Measurements from ENCODE around the gene DHODH.
"Not testable (repeated sequence)": the region's sequence is repeated elsewhere in the genome, so short reads cannot be mapped to it uniquely, and the experiment has no call there.

DHODH gene

DNA sequence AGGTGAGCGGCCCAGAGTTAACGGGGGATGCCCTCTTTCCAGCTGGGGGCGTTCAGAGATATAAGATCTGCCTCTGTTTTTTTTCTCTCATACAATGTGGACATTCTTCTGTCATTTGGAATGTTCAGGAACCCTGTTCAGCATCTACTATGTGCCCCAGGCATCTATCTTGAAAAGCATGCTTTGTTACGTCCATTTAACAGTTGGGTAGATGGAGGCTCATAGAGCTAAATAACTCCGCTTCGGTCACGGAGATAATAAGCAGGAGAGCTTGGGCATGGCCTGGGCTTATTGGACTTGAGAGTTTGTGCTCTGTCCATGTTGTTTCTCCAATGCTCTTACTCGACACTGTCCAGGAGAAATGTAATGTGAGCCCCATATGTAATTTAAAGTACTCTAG, 6.1 kb downstream of the DHODH start:
- FAIRE-seq: no peak

DNA sequence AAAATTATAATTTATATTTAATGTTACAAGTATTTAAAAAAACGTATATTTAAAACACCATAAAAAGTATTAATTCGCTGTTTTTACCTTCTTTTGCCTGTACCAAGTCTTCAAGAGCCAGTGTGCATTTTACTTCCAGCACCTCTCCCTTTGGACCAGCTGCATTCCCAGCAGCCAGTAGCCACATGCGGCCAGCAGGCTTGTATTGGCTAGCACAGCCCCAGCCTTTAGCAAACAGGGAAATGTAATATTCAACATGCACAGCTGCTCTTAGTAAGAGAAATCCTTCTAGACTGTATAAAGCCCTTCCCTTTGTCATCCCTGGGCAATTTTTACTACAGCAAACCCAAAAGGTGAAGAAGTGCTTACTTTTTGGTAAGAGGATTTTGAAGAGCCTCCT, 6.6 kb downstream of the DHODH start:
- FAIRE-seq: no peak

DNA sequence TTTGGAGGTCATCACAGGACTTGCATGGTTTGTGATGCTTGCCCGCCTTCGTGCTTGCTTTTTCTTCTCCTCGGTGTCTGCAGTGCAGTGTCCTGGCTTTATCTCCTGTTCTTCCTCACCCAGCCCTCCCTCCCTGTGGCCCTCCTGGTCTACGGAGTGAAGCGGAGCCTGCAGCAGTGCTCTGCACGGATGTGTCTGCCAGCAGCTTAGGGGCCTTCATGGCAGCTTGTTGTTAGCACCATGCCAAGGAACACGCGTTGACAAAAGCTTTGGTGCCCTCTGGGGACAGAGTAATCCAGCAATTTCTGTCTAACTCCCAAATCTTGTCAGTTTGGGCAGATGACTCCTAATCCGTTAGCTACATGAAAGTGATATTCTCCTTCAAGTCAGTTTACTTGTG, 9.9 kb downstream of the DHODH start:
- FAIRE-seq: no peak

DNA sequence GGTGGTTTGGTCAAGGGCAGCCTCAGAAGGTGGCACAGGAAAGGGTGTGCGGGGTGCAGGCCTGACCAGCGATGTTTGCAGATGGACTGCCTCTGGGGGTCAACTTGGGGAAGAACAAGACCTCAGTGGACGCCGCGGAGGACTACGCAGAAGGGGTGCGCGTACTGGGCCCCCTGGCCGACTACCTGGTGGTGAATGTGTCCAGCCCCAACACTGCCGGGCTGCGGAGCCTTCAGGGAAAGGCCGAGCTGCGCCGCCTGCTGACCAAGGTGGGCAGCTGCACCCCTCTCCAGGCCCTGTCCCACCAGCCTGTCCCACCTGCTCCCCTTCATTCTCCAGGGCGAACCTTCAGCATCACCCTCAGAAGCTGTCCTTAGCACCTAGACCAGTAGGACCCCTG, 12.5 kb downstream of the DHODH start:
- no peak for FAIRE-seq

DNA sequence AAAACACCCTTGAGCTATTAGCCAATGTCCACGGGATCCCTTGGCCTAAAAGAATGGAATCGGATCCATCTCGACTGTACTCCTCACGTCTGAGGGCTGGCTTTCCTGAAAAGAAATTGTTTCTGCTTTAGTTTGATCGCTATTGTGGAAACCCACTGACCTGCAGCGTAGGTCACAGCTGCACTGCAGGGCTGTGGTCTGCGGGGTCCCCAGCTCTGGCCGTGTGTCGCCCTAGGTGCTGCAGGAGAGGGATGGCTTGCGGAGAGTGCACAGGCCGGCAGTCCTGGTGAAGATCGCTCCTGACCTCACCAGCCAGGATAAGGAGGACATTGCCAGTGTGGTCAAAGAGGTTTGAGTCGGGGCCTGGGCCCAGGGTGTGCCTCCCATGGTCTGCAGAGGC, 13.6 kb downstream of the DHODH start:
- FAIRE-seq: no peak

DNA sequence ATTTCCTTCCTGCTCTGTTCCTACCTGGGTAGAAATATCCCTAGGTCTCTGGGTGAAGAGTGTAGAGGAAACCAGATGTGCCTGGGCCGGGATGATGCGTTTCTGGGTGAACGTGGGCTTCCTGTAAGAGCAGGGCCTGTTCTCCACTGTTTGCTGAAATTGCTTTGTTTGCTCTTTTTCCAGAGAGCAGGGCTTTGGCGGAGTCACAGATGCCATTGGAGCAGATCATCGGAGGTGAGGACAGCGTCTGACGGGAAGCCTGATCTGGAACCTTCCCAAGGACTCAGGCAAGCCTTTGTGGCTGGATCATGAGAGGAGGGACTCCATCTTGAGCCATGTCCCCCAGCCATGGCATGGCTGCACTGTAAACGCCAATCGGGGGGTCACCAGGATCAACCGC, 15.4 kb downstream of the DHODH start:
- no peak for FAIRE-seq

DNA sequence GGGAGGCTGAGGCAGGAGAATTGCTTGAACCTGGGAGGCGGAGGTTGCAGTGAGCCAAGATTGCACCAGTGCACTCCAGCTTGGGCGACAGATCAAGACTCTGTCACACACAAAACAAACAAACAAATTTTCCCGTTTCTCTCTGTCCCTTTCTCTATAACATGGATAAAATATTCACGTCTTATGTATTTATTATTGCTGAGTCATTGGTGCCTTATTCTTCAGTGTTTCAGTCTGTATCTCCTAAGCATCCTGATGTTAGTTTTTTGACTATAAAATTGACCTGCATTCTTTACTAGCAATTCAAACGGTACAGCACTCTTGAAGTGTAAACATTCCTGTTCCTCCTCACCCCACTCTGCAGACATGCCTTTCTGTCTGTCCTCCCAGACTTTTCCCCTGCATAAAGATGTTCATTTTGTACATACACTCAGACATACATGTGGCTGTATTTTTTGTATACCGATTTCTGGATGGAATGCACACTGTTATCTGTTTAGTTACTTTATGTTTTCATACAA, 16.4 kb downstream of the DHODH start:
- FAIRE-seq: no peak

DNA sequence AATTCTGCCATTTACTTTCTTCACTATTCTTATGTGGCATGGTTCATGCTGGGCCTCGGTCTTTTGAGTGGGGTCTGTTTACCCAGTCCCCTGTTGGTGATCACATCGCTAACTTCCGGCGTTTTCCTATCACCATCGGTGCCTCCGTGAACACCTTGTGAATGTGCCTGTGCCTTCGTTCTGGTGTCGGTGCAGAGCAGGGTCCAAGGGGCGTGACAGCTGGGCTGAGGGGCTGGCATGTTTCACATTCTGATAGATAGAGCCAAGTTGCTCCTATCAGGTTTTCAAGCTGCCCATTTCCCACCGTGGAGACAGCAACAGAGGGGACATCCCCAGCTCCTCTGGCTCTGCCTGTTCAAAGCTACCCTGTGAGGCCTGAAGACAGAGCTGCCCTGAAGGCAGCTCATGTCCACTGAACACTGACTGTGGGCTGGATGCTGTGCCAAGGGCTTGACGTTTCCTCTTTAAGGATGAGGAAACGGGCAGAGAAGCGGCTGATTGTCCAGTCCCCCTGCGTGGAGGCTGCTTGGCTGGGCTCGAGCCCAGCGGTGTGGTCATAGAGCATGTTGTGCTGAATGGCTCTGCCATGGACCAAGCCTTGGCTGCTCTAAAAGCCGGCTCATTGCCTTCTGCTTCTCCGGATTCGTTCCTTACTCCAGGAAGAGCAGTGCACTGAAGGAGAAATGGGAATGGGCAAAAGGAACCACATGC, 17.0 kb downstream of the DHODH start:
- no peak for FAIRE-seq

DNA sequence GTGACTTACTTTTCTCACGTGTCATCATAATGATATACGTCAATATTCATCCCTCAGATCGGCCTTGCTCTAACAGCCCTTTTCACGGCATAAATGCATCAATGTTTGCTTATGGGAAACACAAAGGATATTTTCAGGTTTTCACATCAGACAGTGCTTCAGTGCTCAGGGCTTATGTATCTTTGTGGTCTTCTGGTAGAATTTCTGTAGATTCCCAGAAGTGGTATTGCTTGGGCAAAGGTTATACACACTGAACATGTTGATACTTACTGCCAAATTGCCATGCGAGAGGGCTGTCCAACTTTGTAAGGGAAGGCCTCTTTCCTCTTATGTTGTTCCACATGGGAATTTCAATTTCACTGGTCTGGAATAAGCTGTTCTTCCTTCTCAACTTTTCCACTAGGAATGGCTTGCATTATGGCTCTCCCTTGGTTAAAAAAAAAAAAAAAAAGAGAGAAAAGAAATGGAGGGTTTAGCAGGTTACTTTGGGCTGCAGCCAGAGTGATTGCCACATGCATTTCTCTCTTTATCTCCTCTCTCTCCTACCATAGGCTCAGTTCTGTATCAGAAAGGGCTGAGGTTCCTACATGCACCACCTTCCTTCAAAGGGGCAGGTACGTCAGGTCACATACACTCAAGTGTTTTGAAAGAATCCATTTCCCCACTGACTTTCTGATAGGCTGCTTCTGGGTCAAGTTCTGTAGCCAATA, 19.3 kb downstream of the DHODH start:
- no peak for FAIRE-seq

DNA sequence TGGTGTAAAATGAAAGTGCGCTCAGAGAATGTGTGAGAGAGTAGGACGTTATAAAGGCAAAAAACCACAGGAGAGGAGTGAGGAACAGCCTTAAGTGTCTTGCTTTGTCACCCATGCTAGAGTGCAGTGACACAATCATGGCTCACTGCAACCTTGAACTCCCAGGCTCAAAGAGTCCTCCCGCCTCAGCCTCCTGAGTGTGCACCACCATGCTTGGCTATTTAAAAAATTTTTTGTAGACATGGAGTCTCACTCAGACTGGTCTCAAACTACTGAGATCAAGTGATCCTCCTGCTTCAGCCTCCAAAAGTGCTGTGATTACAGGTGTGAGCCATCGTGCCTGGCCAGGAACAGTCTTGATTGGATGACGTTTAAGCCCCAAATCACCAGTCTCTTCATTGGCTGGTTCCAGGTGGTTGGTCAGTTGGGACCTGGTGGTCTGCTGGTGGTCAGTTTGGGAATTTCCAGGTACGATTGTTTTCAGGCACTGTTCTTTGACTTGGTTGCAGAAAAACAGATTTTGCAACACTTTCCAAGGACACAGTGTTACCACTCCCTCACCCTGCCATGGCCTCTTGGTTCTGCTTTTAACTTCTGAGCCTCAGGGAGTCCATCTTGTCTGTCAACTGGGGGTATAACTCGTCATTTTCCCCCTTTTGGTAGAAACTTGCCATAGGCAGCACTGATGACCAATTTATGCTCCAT, 21.2 kb downstream of the DHODH start:
- FAIRE-seq: no peak

DNA sequence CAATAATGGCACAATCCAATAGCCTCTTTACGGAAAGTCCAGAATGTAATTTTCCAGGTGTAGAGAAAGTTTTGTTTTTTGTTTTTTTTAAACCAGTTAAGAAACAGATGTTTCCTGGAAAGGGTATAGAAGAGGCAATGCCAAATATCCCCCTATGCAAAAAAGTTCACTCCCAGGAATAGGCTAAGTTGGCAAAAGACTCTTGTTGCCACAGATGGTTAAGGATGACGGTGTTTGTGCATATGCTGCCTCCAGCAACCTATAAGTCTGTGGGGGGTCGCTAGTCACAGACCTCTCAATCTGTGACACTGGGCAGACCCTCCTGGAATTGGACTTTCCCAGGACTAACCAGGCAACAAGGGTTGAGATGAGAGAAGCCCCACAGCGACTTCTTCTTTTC, 24.9 kb downstream of the DHODH start:
- FAIRE-seq: no peak

DNA sequence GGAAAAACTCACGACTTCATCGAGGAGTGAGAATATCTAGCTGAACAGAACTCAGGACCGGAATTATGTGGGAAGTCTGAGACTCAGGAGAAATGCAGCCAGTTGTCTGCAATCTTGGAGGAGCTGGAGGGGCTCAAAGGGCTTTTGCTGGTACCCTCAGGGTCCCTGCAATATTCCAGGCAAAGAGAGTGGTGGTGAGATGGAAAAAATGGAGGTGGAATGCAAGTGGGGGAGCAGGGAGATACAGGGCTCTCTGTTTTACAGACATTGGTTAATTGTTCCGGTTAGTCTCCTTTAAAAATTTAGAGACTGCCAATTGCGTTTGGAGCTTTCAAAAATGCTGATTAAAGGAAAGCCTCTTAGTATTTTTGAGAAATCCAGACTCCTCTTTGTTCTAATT, 27.6 kb downstream of the DHODH start:
- no peak for FAIRE-seq

DNA sequence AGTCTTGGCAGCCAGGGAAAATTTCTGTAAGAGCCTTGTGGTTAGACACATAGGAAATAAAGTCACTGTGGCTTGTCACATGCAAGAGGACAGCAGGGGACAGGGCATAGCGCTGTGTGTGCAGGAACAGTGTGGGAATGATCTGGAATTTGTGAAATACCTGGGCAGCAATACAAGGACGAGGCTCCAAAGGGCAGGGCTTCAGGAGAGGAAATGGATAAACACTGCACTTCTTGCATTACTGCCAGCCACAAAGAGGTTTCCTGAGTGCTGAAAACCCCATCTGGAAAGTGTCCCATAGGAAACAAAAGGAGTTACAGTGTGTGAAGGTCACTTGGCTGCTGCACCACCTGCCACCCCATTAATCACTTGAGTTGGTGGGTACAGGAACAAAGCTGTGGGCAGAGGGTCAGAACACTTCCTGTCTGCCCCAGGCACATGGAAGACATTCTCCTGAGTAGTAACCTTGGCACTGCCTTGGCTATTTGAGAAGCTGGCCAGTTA, 33.7 kb downstream of the DHODH start:
- FAIRE-seq: no peak

DNA sequence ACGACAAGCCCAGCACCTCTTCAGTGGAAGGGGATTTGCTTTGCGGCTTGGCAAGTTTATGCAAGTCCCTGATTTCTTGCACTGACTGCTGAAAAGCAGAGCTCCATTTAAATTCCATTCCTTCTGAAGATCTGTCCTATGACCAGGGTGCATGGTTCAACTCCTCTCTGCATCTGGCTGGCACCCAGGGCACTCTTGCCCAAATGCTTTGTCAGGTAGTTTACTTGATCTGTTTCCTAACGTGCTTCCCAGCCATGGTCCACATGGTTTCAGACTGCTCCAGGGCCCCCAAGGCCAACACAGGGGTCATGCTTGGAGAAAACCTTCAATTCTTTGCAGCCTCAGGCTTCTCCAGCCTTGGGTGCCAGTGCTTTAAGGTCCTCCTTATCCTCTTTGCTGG, 34.5 kb downstream of the DHODH start:
- FAIRE-seq: no peak

DNA sequence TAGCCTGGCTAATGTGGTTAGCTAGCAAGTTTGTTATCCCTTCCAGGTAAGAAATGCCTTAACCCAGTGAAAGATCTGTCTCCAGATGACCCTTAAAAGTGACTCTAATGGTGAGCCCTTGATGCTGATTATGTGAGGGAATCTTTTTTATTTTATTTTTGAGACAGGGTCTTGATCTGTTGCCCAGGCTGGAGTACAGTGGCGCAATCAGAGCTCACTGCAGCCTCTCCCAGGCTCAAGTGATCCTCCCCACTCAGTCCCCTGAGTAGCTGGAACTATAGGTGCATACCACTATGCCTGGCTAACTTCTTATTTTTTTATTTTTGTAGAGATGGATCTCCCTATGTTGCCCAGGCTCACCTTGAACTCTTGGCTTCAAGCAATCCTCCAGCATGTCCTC, 35.0 kb downstream of the DHODH start:
- no peak for FAIRE-seq

DNA sequence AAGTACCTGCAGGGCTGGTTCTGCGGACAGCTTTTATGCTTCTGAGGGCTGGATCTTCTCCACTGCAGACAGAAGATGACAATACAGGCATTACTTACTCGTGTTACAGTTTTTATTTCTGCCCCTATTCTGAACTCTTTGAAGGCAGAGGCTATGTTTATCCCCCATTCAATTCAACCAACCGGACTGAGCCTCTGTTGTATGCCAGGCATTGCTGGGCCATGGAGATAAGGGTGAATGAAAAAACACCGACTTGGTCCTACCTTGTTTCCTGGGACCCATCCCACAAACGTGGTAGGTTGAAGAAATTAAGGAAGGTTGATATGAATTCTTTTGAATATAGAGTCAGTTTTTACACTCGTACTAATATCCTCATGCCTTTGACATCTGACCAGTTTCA, 35.8 kb downstream of the DHODH start:
- no peak for FAIRE-seq

DNA sequence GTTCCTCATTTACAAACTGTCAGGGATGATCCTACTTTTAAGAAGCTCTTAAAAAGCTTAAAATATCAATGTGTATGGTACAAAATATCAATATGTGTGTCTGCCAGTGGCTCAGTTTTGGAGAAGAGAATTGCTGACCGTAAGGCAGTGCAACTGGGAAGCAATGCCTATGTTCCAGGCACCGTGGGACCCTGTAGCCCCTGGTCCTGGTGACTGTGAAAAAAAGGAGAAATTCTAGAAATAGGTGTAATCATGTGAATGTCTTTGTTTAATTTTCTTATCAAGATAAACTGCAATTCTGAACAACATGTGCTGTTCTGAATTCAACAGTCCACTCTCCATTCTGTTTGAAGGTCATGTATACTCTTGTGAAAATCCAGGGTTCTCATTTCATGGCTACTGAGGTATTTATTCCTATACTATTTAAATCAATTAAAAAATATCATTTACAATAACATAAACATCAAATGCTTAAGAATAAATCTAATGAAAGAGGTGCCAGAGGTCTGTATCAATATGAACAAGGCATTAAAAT, 36.3 kb downstream of the DHODH start:
- FAIRE-seq: no peak

DNA sequence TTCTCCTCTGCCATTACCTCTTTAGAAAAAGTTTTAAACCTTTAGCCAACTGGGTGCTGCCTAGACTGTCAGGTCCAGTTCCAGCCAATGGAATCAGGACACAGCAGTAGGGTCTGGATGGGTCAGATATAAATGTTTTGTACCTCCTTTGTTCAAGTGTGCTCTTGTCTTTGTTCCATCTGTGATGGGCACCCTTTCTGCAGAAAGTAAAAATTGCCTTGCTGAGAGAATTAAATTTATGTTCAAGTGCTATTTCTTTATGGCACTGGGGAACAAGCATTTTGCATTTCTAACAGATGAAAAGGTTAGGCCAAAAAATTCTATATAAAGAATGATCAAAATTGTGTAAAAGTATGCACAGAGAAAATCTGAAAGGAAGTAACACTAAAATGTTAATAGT, 40.6 kb downstream of the DHODH start:
- FAIRE-seq: no peak

DNA sequence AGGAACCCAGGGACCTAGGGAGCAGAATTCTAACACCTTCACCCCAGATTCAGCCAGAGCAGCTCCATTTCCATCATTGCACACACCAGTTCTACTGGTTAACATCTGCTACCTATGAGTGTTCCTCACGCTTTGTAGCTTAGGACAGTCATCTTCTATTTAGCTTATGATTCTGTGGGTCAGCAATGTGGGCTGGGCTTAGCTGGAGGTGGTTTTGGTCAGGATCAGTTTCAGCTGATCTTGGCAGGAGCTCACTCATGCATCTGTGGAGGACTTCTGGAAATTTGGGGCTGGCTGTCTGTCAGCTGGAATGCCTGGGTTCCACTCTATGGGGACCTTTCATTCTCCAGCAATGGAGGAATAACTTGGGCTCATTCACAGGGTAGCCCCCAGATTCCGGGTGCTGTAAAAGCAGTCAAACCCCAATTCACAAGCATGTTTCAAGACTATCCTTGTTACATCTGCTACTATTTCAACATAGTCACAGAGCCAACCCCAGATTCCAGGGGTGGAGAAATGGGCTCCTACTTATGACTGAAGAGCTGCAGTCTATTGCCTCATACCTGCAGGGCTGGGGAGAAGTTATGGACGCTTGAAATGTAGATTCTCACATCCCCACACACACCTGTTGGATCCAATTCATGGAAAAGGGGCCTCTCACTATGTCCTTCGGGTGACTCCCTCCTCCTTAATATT, 42.4 kb downstream of the DHODH start:
- no peak for FAIRE-seq

DNA sequence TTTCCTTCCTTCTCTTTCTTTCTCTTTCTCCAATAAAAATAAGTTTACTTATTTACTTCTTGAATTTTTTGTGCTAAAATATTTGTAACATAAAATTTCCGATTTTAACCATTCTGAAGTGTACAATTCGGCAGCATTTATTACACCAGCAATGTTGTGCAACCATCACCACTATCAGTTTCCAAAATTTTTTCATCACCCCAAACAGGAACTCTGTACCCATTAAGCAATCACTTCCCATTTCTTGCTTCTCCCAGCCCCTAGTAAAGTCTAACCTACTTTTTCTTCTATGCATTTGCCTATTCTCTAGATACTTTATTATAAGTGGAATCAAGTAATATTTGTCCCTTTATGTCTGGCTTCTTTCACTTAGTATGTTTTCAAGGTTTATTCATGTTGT, 43.3 kb downstream of the DHODH start:
- FAIRE-seq: no peak

DNA sequence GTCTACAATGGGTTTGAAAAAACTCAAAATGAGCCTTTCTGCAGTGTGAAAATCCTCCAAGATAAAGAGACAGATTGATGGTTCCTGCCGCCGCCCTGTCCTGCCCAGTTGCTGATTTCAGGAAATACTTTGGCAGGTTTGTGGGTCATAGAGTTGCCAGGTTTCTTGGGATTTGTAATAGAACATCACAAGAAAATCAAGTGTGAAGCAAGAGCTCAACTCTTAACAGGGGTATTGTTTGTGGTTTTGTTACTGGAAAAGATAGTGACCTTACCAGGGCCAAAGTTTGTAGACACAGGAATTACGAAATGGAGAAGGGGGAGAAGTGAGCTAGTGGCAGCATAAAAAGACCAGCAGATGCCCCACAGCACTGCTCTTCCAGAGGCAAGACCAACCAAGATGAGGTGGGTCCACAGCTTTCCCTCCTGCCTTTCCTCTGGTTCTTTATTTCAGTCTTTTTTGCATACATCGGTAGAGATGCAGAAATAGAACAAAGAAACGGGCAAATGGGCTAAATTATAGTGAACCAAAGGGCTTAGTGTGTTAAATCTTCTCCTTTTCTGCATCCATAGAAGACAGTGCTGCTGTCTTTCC, 45.8 kb downstream of the DHODH start, which contains the start of gene HP:
TSS of gene HP (plus strand) at position 252 of the 594 bp plus-strand sequence. CDS start at position 400, 148 bp downstream.
- not testable (repeated sequence) for FAIRE-seq

DNA sequence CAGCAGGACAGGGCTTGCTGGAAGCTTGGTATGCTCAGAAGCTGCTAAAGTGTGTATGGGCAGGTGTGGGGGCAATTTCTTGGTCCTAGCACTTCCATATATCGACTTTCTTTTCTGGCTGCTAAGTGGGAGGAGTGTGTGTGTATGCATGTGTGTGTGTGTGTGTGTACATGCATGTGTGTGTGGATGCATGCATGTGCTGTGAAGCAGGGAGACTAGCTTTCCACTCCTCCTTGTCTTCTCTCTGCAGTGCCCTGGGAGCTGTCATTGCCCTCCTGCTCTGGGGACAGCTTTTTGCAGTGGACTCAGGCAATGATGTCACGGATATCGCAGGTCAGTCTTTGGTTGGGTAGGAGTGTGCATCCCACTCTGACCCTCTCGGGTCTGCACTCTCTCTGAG, 47.4 kb downstream of the DHODH start:
- FAIRE-seq: no peak

All from islet of Langerhans (tissue), 1 donor.